GM23248 (cell line): ENCODE results near the gene ZNF648. TPM values are rescaled to one million over a fixed set of nuclear protein-coding genes. Genes with fewer than 3 reads are reported as not detected.
"Not testable (repeated sequence)": the region's sequence is repeated elsewhere in the genome, so short reads cannot be mapped to it uniquely, and the experiment has no call there.

Experiments
- DNase-seq: peaks from one replicate; pipeline ENCODE4 v3.0.0-alpha.2; 2015
- H2AFZ ChIP-seq: fragments of 200-600 bp; sonication (generic); 2 replicates; pipeline ENCODE4 v1.6.1; 2016; ENCODE audit warnings: antibody characterized with exemption
- H3F3A ChIP-seq: fragments of 200-600 bp; sonication (generic); 2 replicates; pipeline ENCODE4 v1.6.1; 2016; ENCODE audit warnings: mild to moderate bottlenecking, antibody characterized with exemption, mixed run types; ENCODE audit not compliant: insufficient read depth
- H3K27ac ChIP-seq: fragments of 200-600 bp; sonication (generic); 2 replicates; pipeline ENCODE4 v1.5.1; 2016; ENCODE audit warnings: mild to moderate bottlenecking
- H3K27me3 ChIP-seq: fragments of 200-600 bp; sonication (generic); replicated peaks from 2 replicates; pipeline ENCODE4 v1.6.1; 2016; ENCODE audit warnings: mild to moderate bottlenecking; ENCODE audit not compliant: insufficient read depth
- H3K36me3 ChIP-seq: fragments of 200-600 bp; sonication (generic); 2 replicates; pipeline ENCODE4 v1.6.1; 2016; ENCODE audit warnings: low read depth, mild to moderate bottlenecking
- H3K4me1 ChIP-seq: fragments of 200-600 bp; sonication (generic); 2 replicates; pipeline ENCODE4 v1.6.1; 2016; ENCODE audit warnings: mild to moderate bottlenecking; ENCODE audit not compliant: insufficient read depth
- H3K4me2 ChIP-seq: fragments of 200-600 bp; sonication (generic); one replicate; pipeline ENCODE4 v1.6.1; 2016; ENCODE audit warnings: mild to moderate bottlenecking; ENCODE audit not compliant: unreplicated experiment
- H3K4me3 ChIP-seq: fragments of 200-600 bp; sonication (generic); 2 replicates; pipeline ENCODE4 v1.5.1; 2016; ENCODE audit warnings: mild to moderate bottlenecking
- H3K79me2 ChIP-seq: fragments of 200-600 bp; sonication (generic); 2 replicates; pipeline ENCODE4 v1.6.1; 2016; ENCODE audit warnings: mild to moderate bottlenecking; ENCODE audit not compliant: insufficient read depth
- H3K9ac ChIP-seq: fragments of 200-600 bp; sonication (generic); 2 replicates; pipeline ENCODE4 v1.6.1; 2016; ENCODE audit warnings: mild to moderate bottlenecking
- H3K9me2 ChIP-seq: fragments of 200-600 bp; sonication (generic); 2 replicates; pipeline ENCODE4 v1.6.1; 2016; ENCODE audit warnings: mixed run types, mild to moderate bottlenecking, moderate library complexity; ENCODE audit not compliant: insufficient read depth
- H3K9me3 ChIP-seq: fragments of 200-600 bp; sonication (generic); one replicate; pipeline ENCODE4 v1.6.1; 2017; ENCODE audit warnings: low read depth
- H4K20me1 ChIP-seq: fragments of 200-600 bp; sonication (generic); 2 replicates; pipeline ENCODE4 v1.6.0; 2016; ENCODE audit not compliant: insufficient read depth
- EZH2 ChIP-seq: fragments of 200-600 bp; sonication (generic); IDR thresholded peaks from 2 replicates; pipeline ENCODE4 v1.6.1; 2018; ENCODE audit warnings: antibody characterized with exemption, mild to moderate bottlenecking; ENCODE audit not compliant: insufficient read depth, poor library complexity, severe bottlenecking
- EZH2phosphoT487 ChIP-seq: fragments of 200-600 bp; sonication (generic); IDR thresholded peaks from 2 replicates; pipeline ENCODE4 v1.6.1; 2018; ENCODE audit warnings: antibody characterized with exemption, moderate library complexity, mild to moderate bottlenecking, low read depth; ENCODE audit not compliant: insufficient read depth
- WGBS, 2 experiments: methylation state at CpG; one replicate each; pipeline ENCODE4 v1.1.6; 2015 to 2017; ENCODE audit warnings: low lambda C conversion rate in 2 of 2, low coverage in 1 of 2; ENCODE audit errors: missing lambda C conversion rate in 2 of 2; 5-methylcytosine and 5-hydroxymethylcytosine counted together
- in situ Hi-C: fragments of 300-500 bp; cut with MboI; formaldehyde crosslinking; loops from 2 replicates; pipeline ENCODE4 v1.15.0; 2020
- polyA plus RNA-seq: library from polyadenylated mRNA; unstranded; fragments of >200 nt; fragmentation: Nextera tagmentation; extraction: Ambion mirVana; gene quantifications from 2 replicates; pipeline ENCODE4 v1.2.1, GENCODE V29; 2016
- total RNA-seq: library from RNA; depleted of rRNA; stranded (reverse); fragments of >200 nt; shearing (Covaris generic); gene quantifications from 2 replicates; pipeline ENCODE4 v1.2.3, GENCODE V29; 2014

The ZNF648 gene
- total and polyA plus RNA-seq, 2 experiments from 2014 or later, result not detected

DNA sequence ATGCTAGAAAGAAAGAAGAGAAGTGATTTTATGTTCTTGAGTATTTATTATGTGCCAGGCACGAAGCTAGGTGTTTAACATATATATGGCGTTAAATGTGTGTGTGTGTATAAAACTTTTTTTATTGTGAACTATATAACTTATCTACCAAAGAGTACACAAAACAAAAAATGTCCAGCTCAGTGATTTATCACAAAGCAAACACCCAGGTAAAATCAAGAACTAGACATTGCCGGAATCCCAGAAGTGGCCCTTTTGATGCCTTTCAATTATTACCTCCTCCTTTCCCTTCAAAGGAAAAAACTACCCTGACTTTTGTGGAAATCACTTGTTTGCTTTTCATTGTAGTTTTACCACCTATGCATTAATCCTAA, 40.5 kb upstream of the ZNF648 start:
- no peak for DNase-seq
- no peak overlapping the region for H3K27ac ChIP-seq
- no peaks in the 10 kb centered on the region for H3K27me3 ChIP-seq
- H3K79me2 ChIP-seq, result no peaks in the 10 kb centered on the region
- no peaks in the 10 kb centered on the region for H3F3A ChIP-seq
- H3K36me3 ChIP-seq, result no peaks in the 10 kb centered on the region
- H4K20me1 ChIP-seq, result no peaks in the 10 kb centered on the region
- no peak overlapping the region for H2AFZ ChIP-seq
- H3K4me1 ChIP-seq, result no peaks in the 10 kb centered on the region
- no peaks in the 10 kb centered on the region for H3K9me3 ChIP-seq
- no peak overlapping the region for H3K4me3 ChIP-seq
- in situ Hi-C loops, result no loop called here
- TF ChIP-seq EZH2 (no peak), EZH2phosphoT487 (no peak)
- no peak overlapping the region for H3K9ac ChIP-seq
- no peak overlapping the region for H3K4me2 ChIP-seq
- WGBS, 2 experiments, result 69 to 76% methylated on average over 3 of the region's 3 CpGs
- H3K9me2 ChIP-seq, result no peaks in the 10 kb centered on the region

DNA sequence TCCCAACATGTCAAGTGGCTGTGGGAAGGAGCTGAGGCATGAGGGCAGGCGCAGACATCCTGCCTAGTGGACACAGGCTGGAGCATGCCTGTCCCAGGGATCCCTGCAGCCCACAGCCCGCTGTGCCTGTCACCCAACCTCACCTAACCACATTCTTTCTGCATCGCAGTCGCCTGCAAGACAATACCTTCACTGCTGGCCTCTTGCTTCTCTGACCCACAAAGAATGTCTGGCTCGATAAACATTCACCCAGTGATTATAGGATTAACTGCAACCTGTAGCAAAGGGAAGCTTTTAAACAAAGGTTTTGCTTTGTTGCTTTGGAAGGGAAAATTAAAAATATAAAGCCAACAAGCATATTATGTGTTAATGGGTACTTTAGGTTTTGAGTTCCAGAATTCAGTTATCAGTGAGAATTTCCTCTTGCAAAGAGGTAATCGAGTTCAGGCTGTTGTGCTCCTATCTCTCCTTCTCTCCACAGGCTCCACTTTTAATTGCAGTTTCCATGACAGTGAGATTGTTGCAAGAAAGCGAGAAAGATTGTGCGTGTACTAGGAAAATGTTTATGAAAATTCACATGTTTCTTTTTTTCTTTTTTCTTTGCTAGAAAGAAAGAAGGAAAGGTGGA, 40.0 kb upstream of the ZNF648 start:
- Histone ChIP-seq H3K9me3 (no peaks in the 10 kb centered on the region), H3K79me2 (no peaks in the 10 kb centered on the region), H3K4me3 (no peak overlapping the region), H3K9ac (no peak overlapping the region), H3K4me2 (no peak overlapping the region), H3F3A (no peaks in the 10 kb centered on the region), H4K20me1 (no peaks in the 10 kb centered on the region), H3K4me1 (no peaks in the 10 kb centered on the region), H3K36me3 (no peaks in the 10 kb centered on the region), H3K27ac (no peak overlapping the region), H3K27me3 (no peaks in the 10 kb centered on the region), H3K9me2 (no peaks in the 10 kb centered on the region), H2AFZ (no peak overlapping the region)
- DNase-seq, result no peak
- TF ChIP-seq EZH2 (no peak), EZH2phosphoT487 (no peak)
- in situ Hi-C loops, result no loop called here
- 20 to 23% methylated on average over 8 of the region's 8 CpGs for WGBS, 2 experiments

DNA sequence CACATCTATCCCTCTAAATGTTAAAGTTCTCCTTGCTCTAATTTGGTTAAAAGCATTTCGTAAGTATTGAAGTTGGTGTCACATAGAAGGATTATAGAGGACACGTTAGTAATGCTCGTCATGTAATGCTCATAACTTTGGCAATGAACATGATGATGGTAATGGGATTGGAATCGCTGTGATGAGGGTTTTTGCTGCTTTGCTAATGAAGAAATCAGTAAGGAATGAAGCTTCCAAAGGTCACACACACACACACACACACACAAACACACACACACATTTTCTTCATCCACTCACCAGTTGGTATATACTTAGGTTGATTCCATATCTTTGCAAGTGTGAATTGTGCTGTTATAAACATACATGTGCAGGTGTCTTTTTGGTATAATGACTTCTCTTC, 36.8 kb upstream of the ZNF648 start:
- Histone ChIP-seq H3F3A (no peaks in the 10 kb centered on the region), H3K27me3 (no peaks in the 10 kb centered on the region; the same call in 1 of the 2 replicates), H2AFZ (no peak overlapping the region), H3K4me3 (no peak overlapping the region), H3K36me3 (no peaks in the 10 kb centered on the region), H3K9me3 (no peaks in the 10 kb centered on the region), H3K4me1 (no peaks in the 10 kb centered on the region), H3K27ac (no peak overlapping the region), H4K20me1 (no peaks in the 10 kb centered on the region), H3K79me2 (no peaks in the 10 kb centered on the region), H3K4me2 (no peak overlapping the region), H3K9ac (no peak overlapping the region), H3K9me2 (no peaks in the 10 kb centered on the region)
- in situ Hi-C loops, result loop anchor here (25.0 kb wide), 1 partner anchor 689 kb away; the partner anchor contains the start of gene NPL
- 42 to 47% methylated on average over 4 of the region's 4 CpGs for WGBS, 2 experiments
- no peak for DNase-seq
- TF ChIP-seq EZH2, result no peak
- no peak for TF ChIP-seq EZH2phosphoT487

- Histone ChIP-seq H2AFZ (no peak overlapping the region), H3K4me2 (no peak overlapping the region), H3K9me2 (no peaks in the 10 kb centered on the region), H3K4me3 (no peak overlapping the region), H3K9ac (no peak overlapping the region), H3K79me2 (no peaks in the 10 kb centered on the region), H3F3A (no peaks in the 10 kb centered on the region), H3K27ac (no peak overlapping the region), H3K9me3 (no peaks in the 10 kb centered on the region), H4K20me1 (no peaks in the 10 kb centered on the region), H3K27me3 (no peaks in the 10 kb centered on the region; the same call in 1 of the 2 replicates), H3K36me3 (no peaks in the 10 kb centered on the region), H3K4me1 (no peaks in the 10 kb centered on the region)
- DNase-seq, result no peak
- in situ Hi-C loops, result loop anchor here (25.0 kb wide), 1 partner anchor 691 kb away; the partner anchor contains the start of gene NPL
- TF ChIP-seq EZH2phosphoT487, result no peak
- TF ChIP-seq EZH2, result no peak
- WGBS, 2 experiments, result 27 to 32% methylated on average over 2 of the region's 2 CpGs
Observed at GRCh38 chr1:182095946-182096345, 34.4 kb upstream of the ZNF648 start.

GRCh38 chr1:182094514-182095005, 33.0 kb upstream of the ZNF648 start:
- not testable (repeated sequence) for H3K4me3 ChIP-seq, H3K9ac ChIP-seq, H3K36me3 ChIP-seq, DNase-seq, H3F3A ChIP-seq, H2AFZ ChIP-seq, H3K9me3 ChIP-seq, H4K20me1 ChIP-seq, H3K27me3 ChIP-seq, H3K4me2 ChIP-seq, H3K9me2 ChIP-seq, H3K27ac ChIP-seq, H3K79me2 ChIP-seq, H3K4me1 ChIP-seq
- in situ Hi-C loops, result loop anchor here (25.0 kb wide), 1 partner anchor 693 kb away; the partner anchor contains the start of gene NPL
- 50 to 62% methylated on average over 5 of the region's 5 CpGs for WGBS, 2 experiments
